ENCODE results near the gene FNDC3B.
"Not testable (repeated sequence)": the region's sequence is repeated elsewhere in the genome, so short reads cannot be mapped to it uniquely, and the experiment has no call there.

Gene FNDC3B

GRCh38 chr3:172039436-172040077 is at the start of gene FNDC3B:
TSS of gene FNDC3B (plus strand) at chr3:172039578. CDS start at chr3:172112480, 72,902 bp downstream.
- peak; percentile 74 to 88 for DNase-seq

- DNase-seq = not testable (repeated sequence)
These were observed 49.1 kb upstream of the FNDC3B start for GRCh38 chr3:171990239-171990638.

GRCh38 chr3:171991166-171991565 is 48.2 kb upstream of the FNDC3B start:
- DNase-seq = no peak

- no peak for DNase-seq
These were observed 44.5 kb upstream of the FNDC3B start for GRCh38 chr3:171994646-171995428.

DNA sequence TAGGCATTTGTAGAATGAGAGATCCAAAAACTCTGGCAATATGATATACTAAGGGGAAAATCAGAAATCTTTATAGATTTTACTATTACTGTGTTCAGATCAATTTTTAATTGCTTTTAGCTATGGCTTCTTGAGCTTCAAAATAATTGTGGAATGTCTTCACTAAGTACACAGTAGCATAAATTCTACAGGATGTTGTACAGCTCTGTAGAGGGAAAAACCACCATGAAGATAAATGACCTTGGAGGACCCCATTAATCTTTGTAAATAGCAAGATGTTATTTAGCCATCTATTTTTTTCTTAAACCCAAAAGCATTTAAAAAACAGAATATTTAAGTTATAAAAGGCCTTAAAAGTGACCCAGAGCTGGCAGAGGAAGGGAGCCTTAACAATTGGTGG is 43.9 kb upstream of the FNDC3B start:
- DNase-seq = no peak

DNA sequence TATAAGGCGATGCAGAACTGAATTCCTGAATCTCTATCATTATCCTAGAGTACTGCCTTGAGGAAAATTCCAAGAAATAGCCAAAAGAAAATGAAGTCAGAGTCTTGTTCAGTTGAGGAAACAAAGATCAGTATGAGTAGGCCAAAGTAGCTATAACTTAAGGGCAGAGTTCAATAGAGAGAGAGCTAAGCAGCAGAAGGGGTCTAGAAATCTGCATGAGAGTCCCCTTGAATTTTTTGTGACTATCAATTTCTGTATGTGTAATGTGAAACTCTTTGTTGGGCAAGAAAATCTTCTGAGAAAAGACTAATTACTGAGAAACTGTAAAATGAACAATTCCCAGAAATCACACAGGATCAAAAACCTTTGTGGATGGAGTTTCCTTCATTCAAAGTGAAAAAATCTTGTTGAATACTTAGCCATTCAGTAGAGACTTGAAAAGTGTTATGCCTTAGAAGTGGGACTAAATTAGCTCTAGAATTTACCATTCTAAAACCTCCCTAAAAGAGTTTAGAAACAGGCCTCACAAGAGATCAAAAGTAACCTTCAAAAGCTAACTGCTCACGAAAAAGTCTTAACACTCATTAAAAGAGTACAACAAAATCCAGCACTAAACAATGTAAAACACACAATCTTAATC is 43.1 kb upstream of the FNDC3B start:
- no peak for DNase-seq

GRCh38 chr3:171998731-171999130 is 40.6 kb upstream of the FNDC3B start:
- not testable (repeated sequence) for DNase-seq

GRCh38 chr3:172001616-172002015 is 37.8 kb upstream of the FNDC3B start:
- not testable (repeated sequence) for DNase-seq

DNA sequence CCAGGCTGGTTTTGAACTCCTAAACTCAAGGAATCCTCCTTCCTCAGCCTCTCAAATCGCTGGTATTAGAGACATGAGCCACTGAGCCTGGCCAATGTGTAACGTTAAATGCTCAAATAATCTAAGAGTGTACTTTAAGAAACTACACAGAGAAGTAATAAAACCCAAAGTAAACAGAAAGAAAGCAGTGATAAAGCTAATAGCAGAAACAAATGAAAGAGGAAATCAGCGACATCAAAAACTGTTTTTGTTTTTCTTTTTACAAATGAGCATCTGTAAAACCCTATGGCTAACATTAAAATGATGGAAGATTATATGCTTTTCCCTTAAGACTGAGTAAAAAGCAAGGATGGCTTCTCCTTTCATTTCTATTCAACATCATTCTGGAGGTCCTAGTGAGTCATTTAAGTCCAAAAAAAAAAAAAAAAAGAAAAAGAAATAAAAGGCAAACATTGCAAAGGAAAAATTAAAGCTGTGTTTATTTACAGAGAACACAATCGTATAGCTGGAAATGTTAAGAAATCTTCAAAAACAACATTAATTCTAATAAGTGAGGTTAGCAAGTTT is 36.8 kb upstream of the FNDC3B start:
- DNase-seq = no peak

GRCh38 chr3:172003146-172003545 is 36.2 kb upstream of the FNDC3B start:
- no peak for DNase-seq

- no peak for DNase-seq
These were observed 32.4 kb upstream of the FNDC3B start for GRCh38 chr3:172007065-172007370.

GRCh38 chr3:172009803-172010202 is 29.6 kb upstream of the FNDC3B start:
- no peak for DNase-seq

DNA sequence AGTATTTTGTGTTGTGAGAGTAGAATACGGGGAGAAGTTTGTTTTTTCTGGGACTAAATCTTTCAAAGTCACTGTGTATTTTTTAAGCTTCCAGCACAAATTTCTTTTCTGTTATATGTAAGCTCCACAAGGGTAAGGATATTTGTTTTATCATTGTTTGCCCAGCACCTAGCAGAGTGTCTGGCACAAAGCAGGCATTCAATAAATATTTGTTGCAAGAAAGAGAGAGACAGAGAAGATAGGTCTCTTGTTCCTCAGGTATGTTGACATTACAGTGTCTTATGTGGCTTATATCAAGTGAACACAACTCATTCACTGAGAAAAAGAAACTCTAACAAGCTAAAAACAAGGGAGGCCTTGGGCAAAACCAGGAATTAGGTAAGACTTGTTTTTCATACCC is 26.6 kb upstream of the FNDC3B start:
- no peak for DNase-seq

- DNase-seq = no peak
These were observed 25.2 kb upstream of the FNDC3B start for GRCh38 chr3:172014145-172014544.

DNA sequence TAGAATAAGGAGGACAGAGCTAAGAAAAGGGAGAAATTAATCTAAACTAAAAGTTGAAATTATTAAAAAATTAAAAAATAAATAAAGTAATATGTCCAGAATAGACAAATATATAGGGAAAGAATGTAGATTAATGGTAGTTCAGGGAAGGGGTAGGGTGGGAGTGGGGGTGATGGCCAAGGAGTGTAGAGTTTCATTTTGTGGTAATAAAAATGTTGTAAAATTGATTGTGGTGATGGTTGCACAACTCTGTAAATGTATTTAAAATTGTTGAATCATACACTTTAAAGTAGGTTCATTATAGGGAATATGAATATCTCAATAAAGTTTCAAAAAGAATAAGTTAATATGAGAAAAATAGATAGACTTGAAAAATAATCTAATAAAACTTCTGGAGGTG is 21.0 kb upstream of the FNDC3B start:
- no peak for DNase-seq

- no peak for DNase-seq
These were observed 18.6 kb upstream of the FNDC3B start for GRCh38 chr3:172020763-172021162.

GRCh38 chr3:172021164-172021563 is 18.2 kb upstream of the FNDC3B start:
- DNase-seq = no peak

DNA sequence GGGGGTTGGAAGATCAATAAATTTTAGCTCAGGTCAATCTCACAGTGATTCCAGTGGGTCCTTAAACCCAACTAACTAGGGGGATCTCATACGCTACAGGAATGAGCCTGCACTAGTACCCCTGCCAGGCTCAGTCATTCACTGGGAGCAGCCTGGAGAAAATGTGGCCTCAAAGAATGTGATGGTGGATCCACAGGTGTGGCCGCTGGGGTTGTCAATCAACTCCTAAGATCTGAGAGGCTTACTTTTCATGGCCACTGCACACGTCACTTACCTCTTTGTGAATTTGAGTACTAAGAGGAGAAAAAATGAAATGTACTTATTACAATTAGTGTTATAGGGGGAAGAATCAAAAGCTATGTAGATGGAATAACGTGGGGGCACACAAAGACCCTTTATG is 17.5 kb upstream of the FNDC3B start:
- DNase-seq = no peak

DNA sequence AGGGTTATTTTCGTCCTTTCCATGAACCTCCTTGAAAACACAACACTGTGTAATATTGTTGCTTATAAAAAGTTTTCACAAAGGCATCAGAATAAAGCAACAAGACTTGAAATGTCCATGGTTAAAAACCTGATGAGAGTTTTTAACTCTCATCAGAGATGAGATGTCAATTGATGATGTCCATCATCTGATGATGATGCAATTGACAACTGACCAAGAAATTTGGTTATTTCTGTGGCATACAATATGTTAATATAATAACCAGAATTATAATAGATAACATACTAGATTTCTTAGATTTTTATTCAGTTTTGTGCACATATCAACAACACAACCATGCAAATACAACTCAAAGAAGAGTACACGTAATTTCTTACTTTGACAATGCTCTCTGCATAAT is 15.5 kb upstream of the FNDC3B start:
- DNase-seq = no peak

GRCh38 chr3:172024679-172025078 is 14.7 kb upstream of the FNDC3B start:
- no peak for DNase-seq

DNA sequence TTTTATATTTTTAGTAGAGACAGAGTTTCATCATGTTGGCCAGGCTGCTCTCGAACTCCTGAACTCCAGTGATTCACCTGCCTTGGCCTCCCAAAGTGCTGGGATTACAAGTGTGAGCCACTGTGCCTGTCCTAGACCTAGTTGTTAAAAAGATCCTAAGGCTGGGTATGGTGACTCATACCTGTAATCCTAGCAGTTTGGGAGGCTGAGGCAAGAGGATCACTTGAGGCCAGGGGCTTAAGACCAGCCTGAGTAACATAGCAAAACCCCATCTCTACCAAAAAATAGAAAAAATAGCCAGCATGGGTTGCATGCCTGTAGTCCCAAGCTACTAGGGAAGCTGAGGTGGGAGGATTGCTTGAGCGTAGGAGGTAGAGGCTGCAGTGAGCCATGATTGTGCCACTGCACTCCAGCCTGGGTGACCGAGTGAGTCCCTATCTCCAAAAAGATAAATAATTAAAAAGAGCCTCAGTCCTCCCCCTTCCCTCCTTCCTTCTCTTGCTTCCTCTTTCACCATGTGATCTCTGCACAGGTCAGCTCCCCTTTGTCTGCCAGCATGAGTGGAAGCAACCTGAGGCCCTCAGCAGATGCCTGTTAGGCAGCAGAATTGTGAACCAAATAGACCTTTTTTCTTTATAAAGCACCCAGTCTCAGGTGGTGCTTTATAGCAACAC is 9.8 kb upstream of the FNDC3B start:
- DNase-seq = no peak

DNA sequence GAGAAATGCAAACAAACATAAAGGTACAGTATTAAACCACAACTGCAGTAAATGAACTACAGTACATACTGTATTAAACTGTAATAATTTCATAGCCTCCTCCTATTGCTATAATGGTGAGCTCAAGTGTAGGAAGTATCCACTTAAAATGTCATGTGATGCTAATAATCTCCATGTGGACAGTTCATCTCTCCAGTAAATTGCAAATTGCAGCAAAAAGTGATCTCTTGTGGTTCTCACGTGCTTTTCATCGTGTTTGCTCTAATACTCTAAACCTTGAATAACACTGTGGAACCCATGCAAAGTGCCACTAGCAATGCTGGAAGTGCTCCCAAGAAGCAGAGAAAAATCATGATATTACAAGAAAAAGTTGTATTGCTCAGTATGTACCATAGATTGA is 9.2 kb upstream of the FNDC3B start:
- no peak for DNase-seq

- DNase-seq = no peak
These were observed 7.4 kb upstream of the FNDC3B start for GRCh38 chr3:172031996-172032395.
